GM18507 (cell line): Measurements from ENCODE around the gene DIAPH2.
A peak's percentile ranks its signal among the peaks of the same experiment; 100 is the strongest.

Experiments used
- DNase-seq: peaks from one replicate; pipeline ENCODE4 v3.0.0; 2011; ENCODE audit warnings: low read depth; ENCODE audit not compliant: insufficient read length; ENCODE audit errors: extremely low spot score
- FAIRE-seq: peaks from 2 replicates; lab custom pipeline; 2011; peaks lifted over from hg19 to GRCh38; lab: Jason Lieb, UNC

Gene DIAPH2

DNA sequence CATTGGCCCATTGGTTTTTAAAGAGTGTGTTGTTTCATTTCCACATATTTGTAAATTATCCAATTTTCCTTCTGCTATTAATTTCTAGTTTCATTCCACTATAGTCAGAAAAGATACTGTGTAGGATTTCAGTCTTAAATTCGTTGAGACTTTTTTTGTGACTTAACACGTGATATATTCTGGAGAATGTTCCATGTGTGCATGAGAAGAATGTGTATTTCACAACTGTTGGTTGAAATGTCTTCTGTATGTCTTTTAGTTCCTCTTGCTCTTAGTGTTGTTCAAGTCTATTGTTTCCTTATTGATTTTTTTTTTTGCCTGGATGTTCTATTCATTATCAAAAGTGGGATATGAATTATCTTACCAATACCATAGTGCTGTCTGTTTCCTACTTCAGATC is 806.0 kb downstream of the DIAPH2 start:
- FAIRE-seq (no peak), DNase-seq (no peak)

DNA sequence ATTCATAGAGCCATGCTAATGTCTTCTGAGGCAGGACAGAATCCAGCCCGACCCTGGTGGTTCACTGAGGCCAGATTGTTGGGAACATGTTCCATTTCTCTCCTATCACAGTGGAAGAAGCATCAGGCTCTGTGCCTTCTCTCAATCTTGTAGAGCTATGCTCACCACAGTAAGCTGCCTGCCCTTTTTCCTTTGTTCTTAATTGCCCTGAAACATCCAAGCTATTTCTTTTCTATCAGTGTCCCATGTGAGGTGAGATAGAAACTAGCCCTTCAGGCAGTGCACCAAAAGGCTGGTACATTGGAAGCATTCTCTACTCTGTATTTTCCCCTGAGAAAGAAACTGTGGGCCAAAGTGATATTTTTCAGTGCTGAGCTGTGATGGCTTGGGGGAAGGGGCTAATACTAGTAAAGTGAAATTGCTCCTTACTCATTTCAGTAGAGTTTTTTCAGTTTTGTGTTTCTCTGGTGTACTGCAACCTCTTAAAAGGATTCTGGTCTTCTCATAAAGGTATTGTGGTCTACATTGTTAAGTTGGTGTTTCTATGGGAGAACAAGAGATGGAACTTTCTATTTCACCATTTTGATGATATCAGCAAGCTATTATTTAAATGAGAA is 810.2 kb downstream of the DIAPH2 start:
- peak; percentile 78 for FAIRE-seq

GRCh38 chrX:97498093-97498492 is 813.5 kb downstream of the DIAPH2 start:
- FAIRE-seq, result no peak
- DNase-seq, result no peak

More for the DNA sequence above, 810.2 kb downstream of the DIAPH2 start:
- no peak for DNase-seq

- DNase-seq (no peak), FAIRE-seq (no peak)
Measured at GRCh38 chrX:97504431-97504830, 819.8 kb downstream of the DIAPH2 start.

DNA sequence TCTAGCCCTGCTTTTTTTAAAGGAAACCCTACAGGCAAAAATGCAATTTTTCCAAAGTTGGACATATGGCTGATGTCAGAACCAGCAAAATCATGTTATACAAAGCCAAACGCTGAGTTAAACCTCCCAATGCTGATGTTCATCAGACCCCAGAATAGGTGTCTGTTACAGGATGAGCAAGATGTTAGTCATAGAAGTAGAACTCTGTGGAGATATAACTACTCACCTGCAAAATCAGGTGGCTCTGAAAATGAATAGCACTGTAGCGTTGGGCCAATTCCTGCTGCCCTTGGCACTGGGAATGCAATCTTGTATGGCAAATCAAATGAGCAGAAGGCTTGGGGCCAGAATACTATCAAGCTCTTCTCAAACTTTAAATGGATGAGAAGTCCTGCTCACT is 833.1 kb downstream of the DIAPH2 start:
- no peak for DNase-seq
- FAIRE-seq, result no peak

DNA sequence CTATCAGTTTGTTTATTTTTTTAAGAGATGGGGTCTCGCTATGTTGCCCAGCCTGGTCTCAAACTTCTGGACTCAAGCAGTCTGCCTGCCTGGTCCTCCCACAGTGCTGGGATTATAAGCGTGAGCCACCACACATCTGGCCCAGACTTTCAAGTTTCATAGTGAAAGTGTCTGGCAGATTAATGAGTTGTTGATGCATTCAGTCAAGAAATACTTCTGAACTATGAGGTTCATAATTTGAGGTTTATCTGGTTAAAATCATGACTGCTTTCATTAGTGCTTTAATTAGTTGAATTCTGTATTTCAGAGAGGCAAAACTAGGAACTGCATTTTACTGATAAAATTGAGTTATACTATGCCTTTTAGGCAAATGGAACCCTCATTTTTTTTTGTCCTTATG is 837.7 kb downstream of the DIAPH2 start:
- DNase-seq (no peak), FAIRE-seq (no peak)

- FAIRE-seq (no peak), DNase-seq (no peak)
Measured at GRCh38 chrX:97524340-97524739, 839.7 kb downstream of the DIAPH2 start.

GRCh38 chrX:97524997-97525396 is 840.4 kb downstream of the DIAPH2 start:
- DNase-seq (no peak), FAIRE-seq (no peak)

GRCh38 chrX:97525981-97526380 is 841.3 kb downstream of the DIAPH2 start:
- FAIRE-seq (no peak), DNase-seq (no peak)

- FAIRE-seq, result peak; percentile 46
Measured at GRCh38 chrX:97527725-97528124, 843.1 kb downstream of the DIAPH2 start.

GRCh38 chrX:97529536-97530200 is 845.0 kb downstream of the DIAPH2 start:
- FAIRE-seq (peak; percentile 38), DNase-seq (no peak)

More at GRCh38 chrX:97527725-97528124, 843.1 kb downstream of the DIAPH2 start:
- DNase-seq, result no peak

- FAIRE-seq (no peak), DNase-seq (no peak)
Measured at GRCh38 chrX:97531825-97532224, 847.2 kb downstream of the DIAPH2 start.

DNA sequence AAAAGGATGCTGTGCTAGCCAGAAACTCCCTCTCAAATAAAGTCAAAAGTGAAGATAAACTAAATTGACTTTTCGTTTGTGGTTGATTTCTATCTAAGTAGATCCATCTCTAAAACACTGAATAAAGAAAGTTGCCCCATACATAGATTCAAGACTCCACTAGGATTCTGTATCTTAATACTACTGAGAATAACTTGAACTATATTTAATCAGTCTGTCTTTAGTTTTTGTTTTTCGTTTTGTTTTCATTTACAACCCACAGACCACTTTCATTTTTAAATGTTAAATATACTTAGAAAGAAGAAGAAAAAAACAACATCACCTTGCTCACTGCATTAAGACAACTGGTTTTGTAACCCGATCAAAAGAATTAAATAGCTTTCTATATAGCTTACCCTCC is 854.1 kb downstream of the DIAPH2 start:
- DNase-seq (no peak), FAIRE-seq (peak; percentile 48)

- FAIRE-seq (no peak), DNase-seq (no peak)
Measured at GRCh38 chrX:97539970-97540519, 855.4 kb downstream of the DIAPH2 start.

DNA sequence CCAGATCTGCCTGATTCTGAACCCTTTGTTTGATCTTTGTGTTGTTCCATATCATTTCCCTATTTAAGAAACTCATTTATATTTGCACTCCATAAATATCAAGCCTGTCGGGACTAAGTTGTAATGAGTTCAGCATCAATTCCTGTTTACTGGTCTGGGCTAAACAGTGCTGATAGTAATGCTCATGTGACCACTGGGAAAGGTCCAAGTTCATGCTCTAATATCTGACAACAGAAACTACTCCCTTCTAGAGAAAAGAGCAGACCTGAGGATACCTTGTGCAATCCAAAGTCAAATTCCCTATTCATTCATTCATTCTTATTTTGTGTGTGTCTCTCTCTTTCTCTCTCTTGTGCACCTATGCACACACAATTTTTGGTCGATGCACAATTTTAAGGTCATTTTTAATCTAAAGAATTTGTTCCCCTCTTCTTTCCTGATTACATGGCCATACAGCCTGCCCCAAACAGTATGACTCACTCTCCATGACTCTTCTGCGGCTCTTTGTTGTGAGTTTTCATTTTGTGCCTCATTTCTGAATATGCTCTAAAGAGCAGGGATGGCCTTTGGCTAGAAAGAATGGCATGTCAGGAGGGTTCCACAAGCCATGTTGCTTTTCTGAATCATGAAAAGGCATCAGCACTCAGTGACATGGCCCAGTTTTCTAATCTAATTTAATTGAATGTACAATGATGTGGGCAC is 863.4 kb downstream of the DIAPH2 start:
- FAIRE-seq, result no peak
- no peak for DNase-seq

GRCh38 chrX:97551821-97552220 is 867.2 kb downstream of the DIAPH2 start:
- FAIRE-seq, result no peak

GRCh38 chrX:97553833-97554232 is 869.2 kb downstream of the DIAPH2 start:
- FAIRE-seq (no peak), DNase-seq (no peak)

More at GRCh38 chrX:97551821-97552220, 867.2 kb downstream of the DIAPH2 start:
- no peak for DNase-seq

DNA sequence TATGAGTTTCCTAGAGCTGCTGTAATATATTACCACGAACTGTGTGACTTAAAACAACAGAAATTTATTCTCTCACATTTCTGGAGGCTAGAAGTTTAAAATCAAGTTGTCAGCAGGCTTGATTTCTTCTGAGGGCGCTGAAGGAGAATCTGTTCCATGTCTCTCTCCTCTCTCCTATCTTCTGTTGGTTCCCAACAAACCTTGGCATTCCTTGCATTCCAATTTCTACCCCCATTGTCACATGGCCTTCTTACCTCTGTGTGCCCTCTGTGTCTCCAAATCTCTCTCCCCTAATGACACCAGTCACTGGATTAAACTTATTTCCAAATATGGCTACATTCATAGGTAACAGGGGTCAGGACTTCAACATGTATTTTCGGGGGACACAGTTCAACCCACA is 871.7 kb downstream of the DIAPH2 start:
- FAIRE-seq (no peak), DNase-seq (no peak)

DNA sequence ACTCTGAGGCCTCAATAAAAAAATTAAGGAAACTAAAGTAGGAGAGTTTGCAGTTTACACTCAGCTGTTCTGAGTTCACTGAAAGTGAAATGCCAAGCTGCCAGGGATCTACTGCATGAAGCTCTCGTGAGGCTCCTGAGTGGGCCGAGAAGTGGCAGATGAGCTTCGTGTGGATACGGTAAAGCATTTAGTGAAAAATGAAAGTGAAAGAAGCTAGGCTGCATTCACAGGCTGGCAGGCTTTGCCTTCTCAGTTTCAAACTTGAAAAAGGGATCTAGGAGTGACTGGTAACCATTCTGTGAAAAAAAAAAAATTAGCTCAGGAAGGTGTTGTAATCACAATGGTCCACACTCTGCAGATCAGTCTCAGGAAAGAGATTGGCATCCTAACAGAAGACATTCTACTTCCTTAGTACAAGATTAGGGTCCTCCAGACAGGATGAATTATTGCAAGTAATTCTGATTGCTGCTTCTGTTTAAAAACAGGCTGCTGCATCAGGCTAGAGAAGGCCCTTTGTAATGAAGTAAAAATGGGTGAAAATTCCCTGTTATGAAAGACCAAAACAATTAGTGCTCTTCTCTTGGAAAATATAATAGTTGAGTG is 879.0 kb downstream of the DIAPH2 start:
- peak; percentile 78 for FAIRE-seq
- DNase-seq, result peak; percentile 7

- DNase-seq (no peak), FAIRE-seq (no peak)
Measured at GRCh38 chrX:97564496-97564895, 879.9 kb downstream of the DIAPH2 start.
